NCI-H748 treated with DMSO at 0.1 percent for 48 hours (cell line): ENCODE results near the gene MAP3K13.
A peak's percentile ranks its signal among the peaks of the same experiment; 100 is the strongest.
"Not testable (repeated sequence)": the region's sequence is repeated elsewhere in the genome, so short reads cannot be mapped to it uniquely, and the experiment has no call there.

Experiments used
- DNase-seq: peaks from one replicate; lab custom pipeline; 2025; lab: John Stamatoyannopoulos, UW

The MAP3K13 gene

GRCh38 chr3:185397676-185398075, 34.7 kb downstream of the MAP3K13 start:
- DNase-seq: no peak

GRCh38 chr3:185399737-185400667, 37.1 kb downstream of the MAP3K13 start:
- DNase-seq: no peak

- no peak for DNase-seq
Observed at GRCh38 chr3:185400866-185401265, 37.9 kb downstream of the MAP3K13 start.

GRCh38 chr3:185401319-185401955, 38.5 kb downstream of the MAP3K13 start:
- DNase-seq: peak; percentile 81

GRCh38 chr3:185402561-185402960, 39.6 kb downstream of the MAP3K13 start:
- DNase-seq: peak; percentile 79

- no peak for DNase-seq
Observed at GRCh38 chr3:185403002-185403401, 40.1 kb downstream of the MAP3K13 start.

GRCh38 chr3:185405243-185405642, 42.3 kb downstream of the MAP3K13 start:
- DNase-seq: no peak

- DNase-seq: no peak
Observed at GRCh38 chr3:185405664-185406063, 42.7 kb downstream of the MAP3K13 start.

GRCh38 chr3:185406121-185406620, 43.2 kb downstream of the MAP3K13 start:
- no peak for DNase-seq

GRCh38 chr3:185409957-185410356, 47.0 kb downstream of the MAP3K13 start:
- DNase-seq: no peak

GRCh38 chr3:185411133-185411532, 48.2 kb downstream of the MAP3K13 start:
- no peak for DNase-seq

GRCh38 chr3:185416513-185416912, 53.6 kb downstream of the MAP3K13 start:
- DNase-seq: no peak

- not testable (repeated sequence) for DNase-seq
Observed at GRCh38 chr3:185418561-185418977, 55.6 kb downstream of the MAP3K13 start.

- no peak for DNase-seq
Observed at GRCh38 chr3:185420762-185421161, 57.8 kb downstream of the MAP3K13 start.

- DNase-seq: no peak
Observed at GRCh38 chr3:185421577-185422232, 58.8 kb downstream of the MAP3K13 start.

GRCh38 chr3:185422677-185423076, 59.7 kb downstream of the MAP3K13 start:
- DNase-seq: no peak

- DNase-seq: no peak
Observed at GRCh38 chr3:185423178-185423577, 60.2 kb downstream of the MAP3K13 start.

GRCh38 chr3:185424435-185424834, 61.5 kb downstream of the MAP3K13 start:
- no peak for DNase-seq

GRCh38 chr3:185430375-185430774, 67.4 kb downstream of the MAP3K13 start:
- no peak for DNase-seq

- no peak for DNase-seq
Observed at GRCh38 chr3:185439745-185440466, 77.0 kb downstream of the MAP3K13 start.

GRCh38 chr3:185442031-185442430, 79.1 kb downstream of the MAP3K13 start:
- no peak for DNase-seq

GRCh38 chr3:185444329-185444728, 81.4 kb downstream of the MAP3K13 start:
- DNase-seq: no peak
